Panc1 (cell line): Measurements from ENCODE around the gene SLC25A17. TPM values are rescaled to one million over a fixed set of nuclear protein-coding genes. Genes with fewer than 3 reads are reported as not detected.
A peak's percentile ranks its signal among the peaks of the same experiment; 100 is the strongest.

Experiments used
- ATAC-seq: fragments of 200-7000 bp; cut with Tn5 transposase; 2 replicates; pipeline ENCODE4 v1.9.1; 2020; ENCODE audit warnings: mild to moderate bottlenecking, moderate library complexity
- BruUV-seq: library from RNA; stranded (reverse); fragments of 400-500 nt; replicated peaks from 2 replicates; lab custom pipeline; 2021; lab: Mats Ljungman, UMichigan
- CTCF ChIA-PET: fragments of 300-600 bp; sonication (Branson Sonifier 250); formaldehyde crosslinking; loops from one replicate; lab custom pipeline; 2022; ENCODE audit warnings: antibody characterized with exemption; lab: Charles Lee
- POLR2A ChIA-PET: fragments of 300-600 bp; sonication (Branson Sonifier 250); formaldehyde crosslinking; loops from one replicate; lab custom pipeline; 2022; ENCODE audit warnings: antibody characterized with exemption; lab: Charles Lee
- DNase-seq: peaks from one replicate; pipeline ENCODE4 v3.0.0-alpha.2; 2010; ENCODE audit warnings: low read depth, low spot score
- H3K27ac ChIP-seq: 2 replicates; pipeline ENCODE4 v1.5.1; 2011; ENCODE audit warnings: mild to moderate bottlenecking, low read length, inconsistent platforms
- H3K27me3 ChIP-seq: fragments of 200-500 bp; sonication (Bioruptor generic); 2 replicates; pipeline ENCODE4 v1.6.0; 2014; ENCODE audit warnings: low read length, inconsistent platforms; ENCODE audit not compliant: control insufficient read depth, insufficient read depth
- H3K36me3 ChIP-seq: fragments of 200-500 bp; sonication (Bioruptor generic); 2 replicates; pipeline ENCODE4 v1.5.1; 2014; ENCODE audit warnings: inconsistent platforms, mild to moderate bottlenecking, low read length, moderate library complexity; ENCODE audit not compliant: control insufficient read depth, insufficient read depth
- H3K4me1 ChIP-seq: 2 replicates; pipeline ENCODE4 v1.5.1; 2011; ENCODE audit warnings: inconsistent platforms, mild to moderate bottlenecking, low read length, moderate library complexity; ENCODE audit not compliant: control insufficient read depth, insufficient read depth
- H3K4me3 ChIP-seq, 2 experiments: 2 replicates each; pipeline ENCODE4 v1.5.1; 2011 to 2012; ENCODE audit warnings: low read depth in 2 of 2, low read length in 2 of 2, mild to moderate bottlenecking in 2 of 2, inconsistent platforms in 1 of 2, moderate library complexity in 1 of 2
- H3K9me3 ChIP-seq: fragments of 200-500 bp; sonication (Bioruptor generic); 2 replicates; pipeline ENCODE4 v1.5.1; 2014; ENCODE audit warnings: low read depth, mild to moderate bottlenecking, inconsistent platforms, low read length, moderate library complexity; ENCODE audit not compliant: control insufficient read depth, insufficient read depth
- CTCF ChIP-seq: fragments of 450-650 bp; IDR thresholded peaks from 2 replicates; pipeline ENCODE4 v1.5.1; 2017; ENCODE audit warnings: mild to moderate bottlenecking
- POLR2AphosphoS5 ChIP-seq: IDR thresholded peaks from 2 replicates; pipeline ENCODE4 v1.6.1; 2012; ENCODE audit warnings: mild to moderate bottlenecking, low read depth, low read length, moderate library complexity
- REST ChIP-seq, 2 experiments: IDR thresholded peaks; 2 replicates each; pipeline ENCODE4 v1.6.1; 2011 to 2012; ENCODE audit warnings: low read depth in 2 of 2, control low read depth in 1 of 2, low read length in 1 of 2, mild to moderate bottlenecking in 1 of 2, moderate library complexity in 1 of 2; ENCODE audit not compliant: insufficient read depth in 1 of 2
- SIN3A ChIP-seq: IDR thresholded peaks from 2 replicates; pipeline ENCODE4 v1.6.1; 2012; ENCODE audit warnings: low read depth, mild to moderate bottlenecking, low read length, moderate library complexity, borderline replicate concordance; ENCODE audit not compliant: insufficient read depth
- TCF7L2 ChIP-seq: IDR thresholded peaks from 2 replicates; pipeline ENCODE4 v1.6.1; 2011; ENCODE audit warnings: mild to moderate bottlenecking, low read depth, low read length, inconsistent platforms
- in situ Hi-C: cut with HindIII; loops from 2 replicates; pipeline ENCODE4 v1.10.0; 2016; ENCODE audit warnings: low sequenced_read_pairs, low pct_unique_long_range_greater_than_20kb
- intact Hi-C: fragments of 100-400 bp; cut with micrococcal nuclease; formaldehyde crosslinking; loops from one replicate; pipeline ENCODE4 v1.10.0; 2022; ENCODE audit not compliant: unreplicated experiment
- total RNA-seq: library from RNA; stranded (reverse); gene quantifications from one replicate; pipeline ENCODE4 v1.2.1, GENCODE V29; 2021; ENCODE audit not compliant: unreplicated experiment

Gene SLC25A17
- total RNA-seq, 1 experiment from 2014 or later = 28.9 TPM

- ATAC-seq (no peak), DNase-seq (no peak)
- Histone ChIP-seq H3K27me3 (no peaks in the 10 kb centered on the region), H3K4me1 (no peaks in the 10 kb centered on the region), H3K27ac (no peak overlapping the region), H3K4me3 (no peak overlapping the region), H3K36me3 (no peaks in the 10 kb centered on the region; the same call in 1 of the 2 replicates), H3K9me3 (no peaks in the 10 kb centered on the region)
- BruUV-seq = TSS peak; percentile 28
- intact Hi-C loops = no loop called here
- TF ChIP-seq POLR2AphosphoS5 (no peak), TCF7L2 (no peak), SIN3A (no peak), CTCF (no peak), REST (IDR thresholded peaks at IDR 0.05; ENCODE audit: insufficient read depth in 1 of 2, low read depth in 2 of 2, low read length in 1 of 2) (no peak)
- ChIA-PET POLR2A (no interaction called here), CTCF (no interaction called here)
- in situ Hi-C loops = no loop called here
Observed at GRCh38 chr22:40792451-40792850, 26.7 kb downstream of the SLC25A17 start.

- in situ Hi-C loops (no loop called here), intact Hi-C loops (no loop called here)
- H3K36me3 ChIP-seq = no peaks in the 10 kb centered on the region; the same call in 1 of the 2 replicates
- POLR2A ChIA-PET = no interaction called here
- H3K27me3 ChIP-seq = no peaks in the 10 kb centered on the region
- H3K4me3 ChIP-seq = no peak overlapping the region
- ATAC-seq (no peak), DNase-seq (no peak)
- BruUV-seq = no TSS peak
- H3K27ac ChIP-seq = no peak overlapping the region
- no peaks in the 10 kb centered on the region for H3K4me1 ChIP-seq
- TF ChIP-seq SIN3A (no peak), TCF7L2 (no peak), CTCF (no peak), POLR2AphosphoS5 (no peak), REST (IDR thresholded peaks at IDR 0.05; ENCODE audit: insufficient read depth in 1 of 2, low read depth in 2 of 2, low read length in 1 of 2) (no peak)
- CTCF ChIA-PET = no interaction called here
- no peaks in the 10 kb centered on the region for H3K9me3 ChIP-seq
Observed at GRCh38 chr22:40791241-40791640, 27.9 kb downstream of the SLC25A17 start.
